Suprapubic skin (tissue), 4 donors: Measurements from ENCODE around the gene TIMM17B. TPM values are rescaled to one million over a fixed set of nuclear protein-coding genes. Genes with fewer than 3 reads are reported as not detected.

Experiments used
- DNase-seq, 2 donors: peaks; one replicate each; pipeline ENCODE4 v3.0.0-alpha.2; 2019; ENCODE audit warnings: low spot score in 2 of 2
- H3K27ac ChIP-seq: fragments of 200-600 bp; sonication (generic); one replicate; pipeline ENCODE4 v1.5.1; 2019
- H3K27me3 ChIP-seq: fragments of 200-600 bp; sonication (generic); one replicate; pipeline ENCODE4 v1.5.1; 2019
- H3K36me3 ChIP-seq: fragments of 200-600 bp; sonication (generic); one replicate; pipeline ENCODE4 v1.5.1; 2019
- H3K4me1 ChIP-seq: fragments of 200-600 bp; sonication (generic); one replicate; pipeline ENCODE4 v1.5.1; 2019
- H3K4me3 ChIP-seq: fragments of 200-600 bp; sonication (generic); one replicate; pipeline ENCODE4 v1.5.1; 2019; ENCODE audit warnings: mild to moderate bottlenecking
- H3K9me3 ChIP-seq: fragments of 200-600 bp; sonication (generic); one replicate; pipeline ENCODE4 v1.5.1; 2019
- CTCF ChIP-seq, 2 donors: fragments of 200-600 bp in 1 of 2; fragments of 450-650 bp in 1 of 2; sonication (generic) in 1 of 2; IDR thresholded peaks; one replicate each; pipeline ENCODE4 v1.5.1; 2016 to 2019; ENCODE audit warnings: antibody characterized with exemption in 2 of 2, mild to moderate bottlenecking in 1 of 2, moderate library complexity in 1 of 2
- EP300 ChIP-seq: sonication (generic); formaldehyde crosslinking; IDR thresholded peaks from one replicate; pipeline ENCODE4 v1.6.1; 2017; ENCODE audit warnings: antibody characterized with exemption
- POLR2A ChIP-seq, 2 donors: fragments of 450-650 bp; IDR thresholded peaks; one replicate each; pipeline ENCODE4 v1.6.1; 2017; ENCODE audit warnings: antibody characterized with exemption in 2 of 2, mild to moderate bottlenecking in 2 of 2, moderate library complexity in 2 of 2
- POLR2AphosphoS5 ChIP-seq, 3 donors: sonication (generic); formaldehyde crosslinking; IDR thresholded peaks; one replicate each; pipeline ENCODE4 v1.6.1; 2017; ENCODE audit warnings: antibody characterized with exemption in 3 of 3
- WGBS: methylation state at CpG from one replicate; pipeline ENCODE4 v1.1.5; 2018; 5-methylcytosine and 5-hydroxymethylcytosine counted together
- total RNA-seq, 4 donors: library from RNA; depleted of rRNA; stranded (reverse); fragments of >200 nt; gene quantifications; one replicate each; pipeline ENCODE4 v1.1.0, GENCODE V29; 2016

Gene TIMM17B
- total RNA-seq, 4 donors from 2014 or later: 40.8 to 60.5 (median 43.4) TPM

- 88% methylated on average over 1 of the region's 1 CpG for WGBS
- Histone ChIP-seq H3K9me3 (no peaks in the 10 kb centered on the region), H3K36me3 (peaks cover 16% of the 10 kb centered on the region), H3K4me1 (no peaks in the 10 kb centered on the region), H3K4me3 (no peak overlapping the region), H3K27me3 (no peaks in the 10 kb centered on the region), H3K27ac (no peak overlapping the region)
- DNase-seq: no peak
- TF ChIP-seq CTCF (IDR thresholded peaks at IDR 0.05) (no peak), POLR2A (IDR thresholded peaks at IDR 0.05) (no peak), EP300 (no peak), POLR2AphosphoS5 (IDR thresholded peaks at IDR 0.05) (no peak)
These were observed 37.7 kb upstream of the TIMM17B start for GRCh38 chrX:48935301-48935670.

GRCh38 chrX:48934581-48935300 is 37.2 kb upstream of the TIMM17B start:
- Histone ChIP-seq H3K4me3 (no peak overlapping the region), H3K36me3 (peaks cover 21% of the 10 kb centered on the region), H3K27me3 (no peaks in the 10 kb centered on the region), H3K4me1 (no peaks in the 10 kb centered on the region), H3K27ac (no peak overlapping the region), H3K9me3 (no peaks in the 10 kb centered on the region)
- DNase-seq: no peak
- TF ChIP-seq POLR2A (IDR thresholded peaks at IDR 0.05) (no peak), EP300 (no peak), CTCF (IDR thresholded peaks at IDR 0.05) (no peak), POLR2AphosphoS5 (IDR thresholded peaks at IDR 0.05) (no peak)
- WGBS: 68% methylated on average over 7 of the region's 7 CpGs

GRCh38 chrX:48933757-48934156 is 36.2 kb upstream of the TIMM17B start:
- Histone ChIP-seq H3K27ac (no peak overlapping the region), H3K36me3 (peaks cover 27% of the 10 kb centered on the region), H3K4me1 (no peaks in the 10 kb centered on the region), H3K9me3 (no peaks in the 10 kb centered on the region), H3K27me3 (no peaks in the 10 kb centered on the region), H3K4me3 (no peak overlapping the region)
- no peak for DNase-seq
- TF ChIP-seq POLR2A (IDR thresholded peaks at IDR 0.05): no peak
- 97% methylated on average over 2 of the region's 2 CpGs for WGBS

- TF ChIP-seq CTCF (IDR thresholded peaks at IDR 0.05): no peak
- no peak for DNase-seq
- peaks cover 31% of the 10 kb centered on the region for H3K36me3 ChIP-seq
- no peak overlapping the region for H3K27ac ChIP-seq
- H3K4me3 ChIP-seq: no peak overlapping the region
- no peaks in the 10 kb centered on the region for H3K9me3 ChIP-seq
- 67% methylated on average over 2 of the region's 2 CpGs for WGBS
- H3K27me3 ChIP-seq: no peaks in the 10 kb centered on the region
- H3K4me1 ChIP-seq: no peaks in the 10 kb centered on the region
These were observed 30.3 kb upstream of the TIMM17B start for GRCh38 chrX:48927736-48928382.

GRCh38 chrX:48927123-48927522 is 29.6 kb upstream of the TIMM17B start:
- no peak overlapping the region for H3K27ac ChIP-seq
- 73% methylated on average over 5 of the region's 5 CpGs for WGBS
- H3K4me3 ChIP-seq: no peak overlapping the region
- DNase-seq: no peak
- H3K27me3 ChIP-seq: no peaks in the 10 kb centered on the region
- H3K36me3 ChIP-seq: peaks cover 37% of the 10 kb centered on the region
- TF ChIP-seq CTCF (IDR thresholded peaks at IDR 0.05) (no peak), POLR2A (IDR thresholded peaks at IDR 0.05) (no peak), POLR2AphosphoS5 (IDR thresholded peaks at IDR 0.05) (no peak), EP300 (no peak)
- H3K4me1 ChIP-seq: no peaks in the 10 kb centered on the region
- no peaks in the 10 kb centered on the region for H3K9me3 ChIP-seq
